Measurements from ENCODE around the gene STXBP5.

STXBP5 gene

GRCh38 chr6:147430811-147431210, 226.6 kb downstream of the STXBP5 start:
- no peak for DNase-seq (ENCODE audit: low read depth, low spot score)
- no peaks in the 10 kb centered on the region for H3K36me3 ChIP-seq (ENCODE audit: insufficient read depth, low read length)
- TF ChIP-seq POLR2AphosphoS5 (IDR thresholded peaks at IDR 0.05; ENCODE audit: borderline replicate concordance, low read depth, low read length), result no peak
- no peak for TF ChIP-seq EZH2 (IDR thresholded peaks at IDR 0.05)
- TF ChIP-seq FOXP2 (optimal IDR thresholded peaks at IDR 0.05; ENCODE audit: control extremely low read depth, extremely low read length, insufficient read depth), result no peak
- no peaks in the 10 kb centered on the region for H3K9me3 ChIP-seq (ENCODE audit: low read depth, low read length)
- no peak overlapping the region for H3K4me3 ChIP-seq
- no peak overlapping the region for H3K27ac ChIP-seq
- H3K9ac ChIP-seq (ENCODE audit: insufficient read length), result no peak overlapping the region

DNA sequence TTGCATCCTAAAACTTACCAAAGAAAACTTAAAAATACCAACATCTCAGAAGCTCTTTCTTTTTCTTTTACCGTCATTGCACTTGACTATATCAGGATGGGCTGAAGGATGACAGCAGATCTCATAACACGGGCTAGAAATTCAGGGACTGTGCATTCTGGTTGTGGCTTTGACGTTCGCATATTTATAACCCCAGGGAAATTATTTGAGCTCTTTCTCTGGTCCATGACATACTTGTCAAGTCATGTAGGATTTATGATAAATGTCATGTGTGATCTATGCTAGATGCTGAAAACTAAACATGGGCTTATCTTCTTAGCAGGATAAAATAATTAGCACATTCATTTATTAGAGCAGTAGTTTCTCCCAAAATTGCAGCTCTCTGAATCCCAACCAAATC, 229.9 kb downstream of the STXBP5 start:
- Histone ChIP-seq H3K27ac (no peak overlapping the region), H3K9me3 (ENCODE audit: low read depth, low read length) (no peaks in the 10 kb centered on the region), H3K36me3 (ENCODE audit: insufficient read depth, low read length) (no peaks in the 10 kb centered on the region), H3K9ac (ENCODE audit: insufficient read length) (no peak overlapping the region), H3K4me3 (no peak overlapping the region)
- TF ChIP-seq EZH2 (IDR thresholded peaks at IDR 0.05), result no peak
- TF ChIP-seq FOXP2 (optimal IDR thresholded peaks at IDR 0.05; ENCODE audit: control extremely low read depth, extremely low read length, insufficient read depth), result no peak
- TF ChIP-seq POLR2AphosphoS5 (IDR thresholded peaks at IDR 0.05; ENCODE audit: borderline replicate concordance, low read depth, low read length), result no peak
- no peak for DNase-seq (ENCODE audit: low read depth, low spot score)

- H3K9me3 ChIP-seq (ENCODE audit: low read depth, low read length), result no peaks in the 10 kb centered on the region
- DNase-seq (ENCODE audit: low read depth, low spot score), result no peak
- H3K36me3 ChIP-seq (ENCODE audit: insufficient read depth, low read length), result no peaks in the 10 kb centered on the region
- TF ChIP-seq POLR2AphosphoS5 (IDR thresholded peaks at IDR 0.05; ENCODE audit: borderline replicate concordance, low read depth, low read length) (no peak), EZH2 (IDR thresholded peaks at IDR 0.05) (no peak), FOXP2 (optimal IDR thresholded peaks at IDR 0.05; ENCODE audit: control extremely low read depth, extremely low read length, insufficient read depth) (no peak)
- H3K27ac ChIP-seq, result no peak overlapping the region
- no peak overlapping the region for H3K9ac ChIP-seq (ENCODE audit: insufficient read length)
- H3K4me3 ChIP-seq, result no peak overlapping the region
These were observed 230.3 kb downstream of the STXBP5 start for GRCh38 chr6:147434516-147434915.

- TF ChIP-seq EZH2 (IDR thresholded peaks at IDR 0.05) (no peak), FOXP2 (optimal IDR thresholded peaks at IDR 0.05; ENCODE audit: control extremely low read depth, extremely low read length, insufficient read depth) (no peak), POLR2AphosphoS5 (IDR thresholded peaks at IDR 0.05; ENCODE audit: borderline replicate concordance, low read depth, low read length) (no peak)
These were observed 233.4 kb downstream of the STXBP5 start for GRCh38 chr6:147437615-147438014.

GRCh38 chr6:147438758-147439528, 234.7 kb downstream of the STXBP5 start:
- no peaks in the 10 kb centered on the region for H3K9me3 ChIP-seq (ENCODE audit: low read depth, low read length)
- H3K27ac ChIP-seq, result no peak overlapping the region
- no peak for DNase-seq (ENCODE audit: low read depth, low spot score)
- no peaks in the 10 kb centered on the region for H3K36me3 ChIP-seq (ENCODE audit: insufficient read depth, low read length)
- TF ChIP-seq EZH2 (IDR thresholded peaks at IDR 0.05) (no peak), POLR2AphosphoS5 (IDR thresholded peaks at IDR 0.05; ENCODE audit: borderline replicate concordance, low read depth, low read length) (no peak), FOXP2 (optimal IDR thresholded peaks at IDR 0.05; ENCODE audit: control extremely low read depth, extremely low read length, insufficient read depth) (no peak)
- H3K4me3 ChIP-seq, result no peak overlapping the region
- no peak overlapping the region for H3K9ac ChIP-seq (ENCODE audit: insufficient read length)

More at GRCh38 chr6:147437615-147438014, 233.4 kb downstream of the STXBP5 start:
- no peak for DNase-seq (ENCODE audit: low read depth, low spot score)
- Histone ChIP-seq H3K27ac (no peak overlapping the region), H3K36me3 (ENCODE audit: insufficient read depth, low read length) (no peaks in the 10 kb centered on the region), H3K9me3 (ENCODE audit: low read depth, low read length) (no peaks in the 10 kb centered on the region), H3K4me3 (no peak overlapping the region), H3K9ac (ENCODE audit: insufficient read length) (no peak overlapping the region)
